Heart right ventricle (tissue), 16 donors: Measurements from ENCODE around the gene ASB18. TPM values are rescaled to one million over a fixed set of nuclear protein-coding genes. Genes with fewer than 3 reads are reported as not detected.

Experiments used
- ATAC-seq, 8 donors: fragments of 200-7000 bp; cut with Tn5 transposase; one replicate each; pipeline ENCODE4 v1.9.1; 2020; ENCODE audit warnings: mild to moderate bottlenecking in 8 of 8, moderate library complexity in 8 of 8, moderate number of reproducible peaks in 1 of 8
- DNase-seq, 2 donors: peaks; one replicate each; pipeline ENCODE4 v3.0.0-alpha.2; 2020
- H3K27ac ChIP-seq, 10 donors: fragments of 200-600 bp; sonication (generic) in 2 of 10; one replicate each; pipeline versions ENCODE4 v1.5.0 to v1.8.0; 2020 to 2022; ENCODE audit warnings: mild to moderate bottlenecking in 3 of 10
- H3K27me3 ChIP-seq, 7 donors: fragments of 200-600 bp; one replicate each; pipeline ENCODE4 v1.8.0; 2021 to 2022; ENCODE audit warnings: mild to moderate bottlenecking in 2 of 7
- H3K36me3 ChIP-seq, 9 donors: fragments of 200-600 bp; sonication (generic) in 1 of 9; one replicate each; pipeline versions ENCODE4 v1.5.0 to v1.8.0; 2020 to 2022; ENCODE audit warnings: mild to moderate bottlenecking in 2 of 9
- H3K4me1 ChIP-seq, 9 donors: fragments of 200-600 bp; sonication (generic) in 1 of 9; one replicate each; pipeline versions ENCODE4 v1.5.0 to v1.8.0; 2020 to 2022; ENCODE audit warnings: mild to moderate bottlenecking in 4 of 9
- H3K4me3 ChIP-seq, 10 donors: fragments of 200-600 bp; sonication (generic) in 2 of 10; one replicate each; pipeline versions ENCODE4 v1.5.0 to v1.8.0; 2020 to 2022; ENCODE audit warnings: mild to moderate bottlenecking in 7 of 10, moderate library complexity in 2 of 10
- H3K9me3 ChIP-seq, 11 donors: fragments of 200-600 bp in 10 of 11; sonication (generic) in 2 of 11; one replicate each; pipeline versions ENCODE4 v1.5.0 to v1.8.0; 2013 to 2022; ENCODE audit warnings: mild to moderate bottlenecking in 2 of 11, control low read depth in 1 of 11, moderate library complexity in 1 of 11
- WGBS, 2 donors: extraction: QIAGEN DNeasy Blood & Tissue Kit; methylation state at CpG; one replicate each; pipeline ENCODE4 v1.1.7; 2013; ENCODE audit warnings: inconsistent platforms in 1 of 2; 5-methylcytosine and 5-hydroxymethylcytosine counted together
- intact Hi-C, 10 donors: fragments of 100-400 bp; cut with DNase I; formaldehyde crosslinking; loops; one replicate each; pipeline versions ENCODE4 v1.11.1 to v1.14.2; 2022
- polyA plus RNA-seq, 2 donors: library from polyadenylated mRNA; stranded (reverse); fragments of 200-250 nt; gene quantifications; one replicate each; pipeline ENCODE4 v1.2.3, GENCODE V29; 2013
- total RNA-seq, 10 donors: library from RNA; stranded (reverse); fragmentation: NEBNext Ultra II Directional in 3 of 10; extraction: Animal tissue kit (Norgen Biotek cat#: 25700) in 3 of 10; gene quantifications; one replicate each; pipeline versions ENCODE4 v1.2.1 to v1.2.4, GENCODE V29; 2021 to 2023
- TF ChIP-seq, protein P1 (sequence below), 9 donors: fragments of 200-600 bp; sonication (generic) in 2 of 9; IDR thresholded peaks; one replicate each; pipeline versions ENCODE4 v1.5.0 to v1.8.0; 2021 to 2022; ENCODE audit warnings: antibody characterized with exemption in 9 of 9, mild to moderate bottlenecking in 5 of 9, moderate library complexity in 1 of 9
- donor health status: Arrhythmogenic right ventricular cardiomyopathy.
- donor health status: ischemic (EF 13 %, LVEDD 7.1; RV severe dilation, severe dysfunction).
- donor health status: healthy with polysubstance abuse.
- donor health status: DM: no; HTN: yes; CAD: no.
- donor health status: DM: no; HTN: no; CAD: no.
- donor health status: ischemic (EF 25% LVEDD 6.9; RV normal size, moderate dysfunction).
- donor health status: ischemic (EF 25% LVEDD 5.7; RV mildly dilated, moderate dysfunction).
- donor health status: healthy.
- donor health status: DM: yes; HTN: yes; CAD: no.
- donor health status: Ischemic cardiomyopathy.
- donor health status: ischemic (EF 35%, LVEDD 5.7; RV mildly dilated, moderate dysfunction).
- donor health status: nonischemic (EF 11% LVEDD 7.7; RV severe dilation, severe dysfunction).
- donor health status: DM: yes; HTN: yes; CAD: no.
- donor health status: PGD.
- donor health status: ischemic (EF 29% LVEDD 5.4; RV normal size, mild dysfunction).
- donor health status: nonischemic (EF 23%, LVEDD 6.1; RV moderate dilation, normal function).

Gene ASB18
- total and polyA plus RNA-seq, 12 donors = 3.5 to 47.1 (median 20.2) TPM

DNA sequence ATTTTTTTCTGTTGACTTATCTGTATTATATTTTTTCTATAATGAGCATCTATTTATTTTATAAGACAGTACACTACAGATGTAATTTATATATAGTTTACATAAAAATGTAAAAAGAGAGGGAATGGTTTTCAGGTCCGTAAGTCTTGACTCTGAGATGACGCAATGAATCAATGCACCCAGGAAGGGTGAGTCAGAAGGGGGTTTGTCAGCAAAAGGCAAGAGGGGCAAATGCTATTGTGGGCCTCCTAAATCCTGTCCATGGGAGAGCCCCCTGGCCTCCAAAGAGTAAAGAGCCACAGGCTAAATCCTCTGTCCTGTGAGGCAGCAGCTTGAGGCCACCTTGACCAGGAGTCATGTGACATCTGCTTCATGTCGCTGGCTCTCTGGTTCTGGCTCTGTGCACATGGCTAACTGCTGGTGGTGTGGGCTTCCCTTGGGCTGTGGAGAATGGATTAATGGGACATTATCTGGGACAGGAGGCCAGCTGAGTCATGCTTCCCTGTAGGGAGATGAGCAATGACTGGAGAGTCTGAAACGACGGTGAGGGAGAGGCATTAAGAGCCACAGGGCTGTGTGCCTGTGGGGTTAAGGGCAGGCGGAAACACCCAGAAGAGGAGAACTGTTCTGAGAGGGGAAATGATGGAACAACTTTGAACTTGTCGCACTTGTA lies 22.8 kb upstream of the ASB18 start:
- H3K4me1 ChIP-seq = no peaks in the 10 kb centered on the region
- WGBS, 2 donors = 84 to 85% methylated on average over 7 of the region's 7 CpGs
- no peak overlapping the region for H3K27ac ChIP-seq
- ATAC-seq = no peak
- intact Hi-C loops = no loop called here
- H3K9me3 ChIP-seq = peaks cover 0 to 12% (median under 1%) of the 10 kb centered on the region in 11 donors
- TF ChIP-seq, protein P1, sequence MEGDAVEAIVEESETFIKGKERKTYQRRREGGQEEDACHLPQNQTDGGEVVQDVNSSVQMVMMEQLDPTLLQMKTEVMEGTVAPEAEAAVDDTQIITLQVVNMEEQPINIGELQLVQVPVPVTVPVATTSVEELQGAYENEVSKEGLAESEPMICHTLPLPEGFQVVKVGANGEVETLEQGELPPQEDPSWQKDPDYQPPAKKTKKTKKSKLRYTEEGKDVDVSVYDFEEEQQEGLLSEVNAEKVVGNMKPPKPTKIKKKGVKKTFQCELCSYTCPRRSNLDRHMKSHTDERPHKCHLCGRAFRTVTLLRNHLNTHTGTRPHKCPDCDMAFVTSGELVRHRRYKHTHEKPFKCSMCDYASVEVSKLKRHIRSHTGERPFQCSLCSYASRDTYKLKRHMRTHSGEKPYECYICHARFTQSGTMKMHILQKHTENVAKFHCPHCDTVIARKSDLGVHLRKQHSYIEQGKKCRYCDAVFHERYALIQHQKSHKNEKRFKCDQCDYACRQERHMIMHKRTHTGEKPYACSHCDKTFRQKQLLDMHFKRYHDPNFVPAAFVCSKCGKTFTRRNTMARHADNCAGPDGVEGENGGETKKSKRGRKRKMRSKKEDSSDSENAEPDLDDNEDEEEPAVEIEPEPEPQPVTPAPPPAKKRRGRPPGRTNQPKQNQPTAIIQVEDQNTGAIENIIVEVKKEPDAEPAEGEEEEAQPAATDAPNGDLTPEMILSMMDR (IDR thresholded peaks at IDR 0.05) = no peak
- H3K4me3 ChIP-seq = no peak overlapping the region
- peaks cover 0 to 5% (median 0%) of the 10 kb centered on the region in 7 donors for H3K27me3 ChIP-seq
- H3K36me3 ChIP-seq = no peaks in the 10 kb centered on the region
- no peak for DNase-seq

DNA sequence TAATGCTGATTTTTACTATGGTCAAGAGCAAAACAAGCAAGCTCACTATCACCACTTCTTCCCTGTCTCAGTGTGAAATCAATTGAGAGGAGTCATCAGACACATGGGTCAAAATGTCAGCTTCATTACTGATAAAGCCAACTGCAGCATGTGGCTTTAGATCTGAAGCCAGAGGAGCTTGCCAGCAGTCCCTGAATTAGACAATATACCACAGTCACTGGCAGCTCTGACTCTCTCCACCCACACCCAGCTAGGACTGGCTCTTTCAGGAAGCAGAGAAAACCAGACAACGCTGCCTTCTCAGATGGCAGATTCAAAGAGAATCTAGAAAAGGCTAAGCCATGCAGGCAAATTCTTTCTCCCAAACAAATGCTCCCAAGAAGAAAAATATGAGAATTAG lies 20.0 kb upstream of the ASB18 start:
- Histone ChIP-seq H3K36me3 (no peaks in the 10 kb centered on the region), H3K4me1 (no peaks in the 10 kb centered on the region), H3K9me3 (peaks cover 0 to 20% (median 6%) of the 10 kb centered on the region in 11 donors), H3K27ac (peak overlapping the region in 1 of 10 donors; percentile 36), H3K27me3 (peaks cover 0 to 3% (median 0%) of the 10 kb centered on the region in 7 donors), H3K4me3 (no peak overlapping the region)
- peak in 1 of 2 donors; percentile 28 for DNase-seq
- TF ChIP-seq, protein P1 (IDR thresholded peaks at IDR 0.05) = no peak
- WGBS, 2 donors = 30 to 33% methylated on average over 1 of the region's 1 CpG
- intact Hi-C loops = no loop called here
- peak in 5 of 8 donors; percentile 59 to 90 (median 83) for ATAC-seq

DNA sequence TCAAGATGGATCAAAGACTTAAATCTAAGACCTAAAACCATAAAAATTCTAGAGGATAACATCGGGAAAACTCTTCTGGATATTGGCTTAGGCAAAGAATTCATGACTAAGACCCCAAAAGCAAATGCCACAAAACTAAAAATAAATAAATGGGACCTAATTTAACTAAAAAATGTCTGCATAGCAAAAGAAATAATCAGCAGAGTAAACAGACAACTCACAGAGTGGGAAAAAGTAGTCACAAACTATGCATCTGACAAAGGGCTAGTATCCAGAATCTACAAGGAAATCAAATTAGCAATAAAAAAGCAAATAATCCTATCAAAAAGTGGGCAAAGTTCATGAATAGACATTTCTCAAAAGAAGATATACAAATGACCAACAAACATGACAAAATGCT lies 18.2 kb upstream of the ASB18 start:
- DNase-seq (no peak), ATAC-seq (no peak)
- H3K9me3 ChIP-seq = peaks cover 0 to 21% (median 6%) of the 10 kb centered on the region in 11 donors
- no peaks in the 10 kb centered on the region for H3K36me3 ChIP-seq
- 81 to 85% methylated on average over 1 of the region's 1 CpG for WGBS, 2 donors
- TF ChIP-seq, protein P1 (IDR thresholded peaks at IDR 0.05) = no peak
- peaks cover 0 to 5% (median 0%) of the 10 kb centered on the region in 7 donors for H3K27me3 ChIP-seq
- no peaks in the 10 kb centered on the region for H3K4me1 ChIP-seq
- H3K27ac ChIP-seq = no peak overlapping the region
- no peak overlapping the region for H3K4me3 ChIP-seq
- intact Hi-C loops = no loop called here

DNA sequence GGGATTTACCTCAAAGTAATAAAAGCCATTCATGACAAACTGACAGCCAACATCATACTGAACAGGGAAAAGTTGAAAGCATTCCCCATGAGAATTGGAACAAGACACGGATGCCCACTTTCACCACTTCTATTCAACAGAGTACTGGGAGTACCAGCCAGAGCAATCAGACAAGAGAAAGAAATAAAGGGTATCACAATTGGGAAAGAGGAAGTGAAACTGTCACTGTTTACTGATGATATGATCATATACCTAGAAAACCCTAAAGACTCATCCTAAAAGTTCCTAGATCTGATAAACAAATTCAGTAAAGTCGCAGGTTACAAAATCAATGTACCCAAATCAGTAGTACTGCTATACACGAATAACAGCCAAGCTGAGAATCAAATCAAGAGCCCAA lies 17.2 kb upstream of the ASB18 start:
- intact Hi-C loops = no loop called here
- no peak overlapping the region for H3K4me3 ChIP-seq
- TF ChIP-seq, protein P1 (IDR thresholded peaks at IDR 0.05) = no peak
- 81 to 89% methylated on average over 3 of the region's 3 CpGs for WGBS, 2 donors
- DNase-seq (no peak), ATAC-seq (no peak)
- H3K27ac ChIP-seq = no peak overlapping the region
- H3K36me3 ChIP-seq = no peaks in the 10 kb centered on the region
- peaks cover 0 to 5% (median 0%) of the 10 kb centered on the region in 7 donors for H3K27me3 ChIP-seq
- H3K4me1 ChIP-seq = no peaks in the 10 kb centered on the region
- H3K9me3 ChIP-seq = peaks cover 0 to 23% (median 6%) of the 10 kb centered on the region in 11 donors
